ENCODE measurements around the gene LRRC14B. TPM values are rescaled to one million over a fixed set of nuclear protein-coding genes. Genes with fewer than 3 reads are reported as not detected.

Gene LRRC14B
- total RNA-seq, 1 donor from 2014 or later: not detected

- Histone ChIP-seq H3K27me3 (ENCODE audit: control insufficient read depth, insufficient read depth, low read length) (no peaks in the 10 kb centered on the region), H3K36me3 (ENCODE audit: control insufficient read depth, insufficient read depth, low read length) (peaks cover 7% of the 10 kb centered on the region), H3K4me3 (ENCODE audit: low read depth, low read length) (no peak overlapping the region)
- no peak for FAIRE-seq
- no peak for DNase-seq (ENCODE audit: low read depth)
- TF ChIP-seq, protein P1, sequence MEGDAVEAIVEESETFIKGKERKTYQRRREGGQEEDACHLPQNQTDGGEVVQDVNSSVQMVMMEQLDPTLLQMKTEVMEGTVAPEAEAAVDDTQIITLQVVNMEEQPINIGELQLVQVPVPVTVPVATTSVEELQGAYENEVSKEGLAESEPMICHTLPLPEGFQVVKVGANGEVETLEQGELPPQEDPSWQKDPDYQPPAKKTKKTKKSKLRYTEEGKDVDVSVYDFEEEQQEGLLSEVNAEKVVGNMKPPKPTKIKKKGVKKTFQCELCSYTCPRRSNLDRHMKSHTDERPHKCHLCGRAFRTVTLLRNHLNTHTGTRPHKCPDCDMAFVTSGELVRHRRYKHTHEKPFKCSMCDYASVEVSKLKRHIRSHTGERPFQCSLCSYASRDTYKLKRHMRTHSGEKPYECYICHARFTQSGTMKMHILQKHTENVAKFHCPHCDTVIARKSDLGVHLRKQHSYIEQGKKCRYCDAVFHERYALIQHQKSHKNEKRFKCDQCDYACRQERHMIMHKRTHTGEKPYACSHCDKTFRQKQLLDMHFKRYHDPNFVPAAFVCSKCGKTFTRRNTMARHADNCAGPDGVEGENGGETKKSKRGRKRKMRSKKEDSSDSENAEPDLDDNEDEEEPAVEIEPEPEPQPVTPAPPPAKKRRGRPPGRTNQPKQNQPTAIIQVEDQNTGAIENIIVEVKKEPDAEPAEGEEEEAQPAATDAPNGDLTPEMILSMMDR (IDR thresholded peaks at IDR 0.05; ENCODE audit: insufficient read depth, low read length, severe bottlenecking): no peak
Measured at GRCh38 chr5:200985-201384, 9.7 kb downstream of the LRRC14B start.

GRCh38 chr5:201672-202071, 10.4 kb downstream of the LRRC14B start:
- DNase-seq (ENCODE audit: low read depth): no peak
- no peak overlapping the region for H3K4me3 ChIP-seq (ENCODE audit: low read depth, low read length)
- no peaks in the 10 kb centered on the region for H3K27me3 ChIP-seq (ENCODE audit: control insufficient read depth, insufficient read depth, low read length)
- TF ChIP-seq, protein P1 (IDR thresholded peaks at IDR 0.05; ENCODE audit: insufficient read depth, low read length, severe bottlenecking): no peak
- FAIRE-seq: no peak
- peaks cover 7% of the 10 kb centered on the region for H3K36me3 ChIP-seq (ENCODE audit: control insufficient read depth, insufficient read depth, low read length)

DNA sequence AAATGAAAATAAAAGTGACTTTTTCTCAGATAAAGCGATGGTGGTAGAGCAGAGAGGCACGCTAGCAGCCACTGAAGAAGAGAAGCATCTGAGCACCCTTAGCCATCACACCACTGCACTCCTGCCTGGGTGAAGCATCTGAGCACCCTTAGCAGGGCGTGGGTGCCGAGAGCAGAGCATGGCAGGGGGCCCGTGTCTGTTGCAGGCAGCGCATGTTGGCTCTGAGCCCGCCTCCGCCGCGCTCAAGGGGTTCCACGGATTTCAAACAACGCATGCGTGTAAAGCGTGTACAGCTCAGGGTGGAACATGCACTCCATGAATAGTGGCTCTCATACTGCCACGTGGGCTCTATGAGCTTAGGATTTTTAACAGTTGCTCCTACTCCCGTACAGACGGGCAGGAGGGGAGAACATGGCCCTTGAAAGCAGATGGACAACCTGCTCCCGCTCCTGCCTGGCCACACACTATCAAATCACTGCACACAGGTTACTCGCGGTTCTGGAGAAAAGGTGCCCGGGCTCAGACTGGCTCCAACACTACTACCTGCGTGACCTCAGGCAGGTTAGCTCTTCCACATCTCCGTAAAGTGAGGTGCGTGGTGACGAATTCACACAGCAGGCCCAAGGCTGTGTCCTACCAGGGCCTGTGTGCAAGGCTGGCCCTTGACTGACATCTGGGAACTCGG, 12.1 kb downstream of the LRRC14B start:
- Histone ChIP-seq H3K36me3 (ENCODE audit: control insufficient read depth, insufficient read depth, low read length) (peaks cover 7% of the 10 kb centered on the region), H3K27me3 (ENCODE audit: control insufficient read depth, insufficient read depth, low read length) (no peaks in the 10 kb centered on the region), H3K4me3 (ENCODE audit: low read depth, low read length) (no peak overlapping the region)
- TF ChIP-seq, protein P1 (IDR thresholded peaks at IDR 0.05; ENCODE audit: insufficient read depth, low read length, severe bottlenecking): no peak
- no peak for DNase-seq (ENCODE audit: low read depth)
- no peak for FAIRE-seq

DNA sequence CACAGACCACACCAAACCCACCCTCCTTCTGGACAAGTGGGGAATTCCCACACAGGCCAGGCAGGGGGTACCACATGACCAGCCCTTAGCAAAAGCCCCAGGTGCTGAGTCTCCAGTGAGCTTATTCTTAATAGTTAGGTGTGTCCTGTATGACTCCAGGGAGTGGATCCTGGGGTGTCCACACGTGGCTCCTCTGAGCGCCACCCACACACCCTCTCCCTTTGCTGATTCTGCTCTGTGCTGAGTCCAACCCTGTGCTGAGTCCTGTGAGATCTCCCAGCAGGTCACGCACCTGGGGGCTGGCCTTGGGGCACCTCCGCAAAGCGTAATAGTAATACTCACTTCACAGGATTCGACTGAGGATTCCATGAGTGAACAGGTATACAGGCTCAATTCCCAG, 12.7 kb downstream of the LRRC14B start:
- TF ChIP-seq, protein P1 (IDR thresholded peaks at IDR 0.05; ENCODE audit: insufficient read depth, low read length, severe bottlenecking): no peak
- no peak for FAIRE-seq
- no peak for DNase-seq (ENCODE audit: low read depth)
- H3K36me3 ChIP-seq (ENCODE audit: control insufficient read depth, insufficient read depth, low read length): peaks cover 7% of the 10 kb centered on the region
- no peak overlapping the region for H3K4me3 ChIP-seq (ENCODE audit: low read depth, low read length)
- no peaks in the 10 kb centered on the region for H3K27me3 ChIP-seq (ENCODE audit: control insufficient read depth, insufficient read depth, low read length)

GRCh38 chr5:204462-204861, 13.2 kb downstream of the LRRC14B start:
- FAIRE-seq: no peak
- no peaks in the 10 kb centered on the region for H3K27me3 ChIP-seq (ENCODE audit: control insufficient read depth, insufficient read depth, low read length)
- TF ChIP-seq, protein P1 (IDR thresholded peaks at IDR 0.05; ENCODE audit: insufficient read depth, low read length, severe bottlenecking): no peak
- no peak overlapping the region for H3K4me3 ChIP-seq (ENCODE audit: low read depth, low read length)
- H3K36me3 ChIP-seq (ENCODE audit: control insufficient read depth, insufficient read depth, low read length): peaks cover 7% of the 10 kb centered on the region
- no peak for DNase-seq (ENCODE audit: low read depth)

All from bronchial epithelial cell (primary cell).